Liver (tissue), 9 donors: ENCODE measurements around the gene SPATA32. TPM values are rescaled to one million over a fixed set of nuclear protein-coding genes. Genes with fewer than 3 reads are reported as not detected.
A peak's percentile ranks its signal among the peaks of the same experiment; 100 is the strongest.

Source experiments
- DNase-seq: peaks from one replicate; pipeline ENCODE4 v3.0.0-alpha.2; 2017; ENCODE audit warnings: low spot score
- H3K27ac ChIP-seq, 2 donors: one replicate each; pipeline ENCODE4 v1.7.0; 2013; ENCODE audit warnings: inconsistent platforms in 2 of 2, low read length in 2 of 2, control low read depth in 1 of 2, low read depth in 1 of 2, mild to moderate bottlenecking in 1 of 2
- H3K27me3 ChIP-seq, 4 donors: one replicate each; pipeline versions ENCODE4 v1.6.1 to v1.7.0; 2013; ENCODE audit warnings: low read length in 3 of 4, inconsistent platforms in 1 of 4, mild to moderate bottlenecking in 1 of 4, moderate library complexity in 1 of 4; ENCODE audit not compliant: control insufficient read depth in 4 of 4, insufficient read depth in 4 of 4
- H3K36me3 ChIP-seq, 4 donors: one replicate each; pipeline versions ENCODE4 v1.6.1 to v1.7.0; 2013; ENCODE audit warnings: low read length in 3 of 4, mild to moderate bottlenecking in 3 of 4, low read depth in 1 of 4, moderate library complexity in 1 of 4; ENCODE audit not compliant: control insufficient read depth in 4 of 4, insufficient read depth in 3 of 4
- H3K4me1 ChIP-seq, 4 donors: one replicate each; pipeline versions ENCODE4 v1.6.1 to v1.7.0; 2013; ENCODE audit warnings: low read length in 3 of 4, mild to moderate bottlenecking in 3 of 4, moderate library complexity in 1 of 4; ENCODE audit not compliant: control insufficient read depth in 4 of 4, insufficient read depth in 4 of 4
- H3K4me3 ChIP-seq, 3 donors: one replicate each; pipeline versions ENCODE4 v1.6.1 to v1.7.0; 2013; ENCODE audit warnings: low read length in 3 of 3, control low read depth in 1 of 3, low read depth in 1 of 3, mild to moderate bottlenecking in 1 of 3
- H3K9ac ChIP-seq, 2 donors: one replicate each; pipeline ENCODE4 v1.7.0; 2013; ENCODE audit warnings: low read length in 2 of 2, mild to moderate bottlenecking in 2 of 2, moderate library complexity in 2 of 2, control low read depth in 1 of 2, low read depth in 1 of 2
- H3K9me3 ChIP-seq, 4 donors: one replicate each; pipeline versions ENCODE4 v1.6.1 to v1.7.0; 2013; ENCODE audit warnings: low read length in 3 of 4; ENCODE audit not compliant: control insufficient read depth in 4 of 4
- HNF4A ChIP-seq, 2 donors: conservative IDR thresholded peaks; 2 replicates each; pipeline ENCODE4 v1.6.1; 2016; ENCODE audit warnings: antibody characterized with exemption in 2 of 2, mild to moderate bottlenecking in 2 of 2
- JUND ChIP-seq, 2 donors: IDR thresholded peaks; 2 replicates each; pipeline ENCODE4 v1.6.1; 2016; ENCODE audit warnings: antibody characterized with exemption in 2 of 2
- NR2F2 ChIP-seq: IDR thresholded peaks from 2 replicates; pipeline ENCODE4 v1.6.1; 2016; ENCODE audit warnings: antibody characterized with exemption
- RAD21 ChIP-seq, 2 donors: IDR thresholded peaks; 2 replicates each; pipeline ENCODE4 v1.6.1; 2016; ENCODE audit warnings: antibody characterized with exemption in 2 of 2, mild to moderate bottlenecking in 2 of 2
- RXRA ChIP-seq, 2 donors: IDR thresholded peaks; 2 replicates each; pipeline ENCODE4 v1.6.1; 2017 to 2018; ENCODE audit warnings: antibody characterized with exemption in 2 of 2, mild to moderate bottlenecking in 1 of 2
- SP1 ChIP-seq: IDR thresholded peaks from 2 replicates; pipeline ENCODE4 v1.6.1; 2018; ENCODE audit warnings: antibody characterized with exemption, mild to moderate bottlenecking
- TAF1 ChIP-seq: conservative IDR thresholded peaks from 2 replicates; pipeline ENCODE4 v1.6.1; 2016; ENCODE audit warnings: antibody characterized with exemption, mild to moderate bottlenecking
- YY1 ChIP-seq: IDR thresholded peaks from 2 replicates; pipeline ENCODE4 v1.6.1; 2016; ENCODE audit warnings: antibody characterized with exemption, mild to moderate bottlenecking
- WGBS: extraction: QIAGEN DNeasy Blood & Tissue Kit; methylation state at CpG from one replicate; pipeline ENCODE4 v1.1.7; 2013; 5-methylcytosine and 5-hydroxymethylcytosine counted together
- polyA plus RNA-seq, 2 donors: library from polyadenylated mRNA; stranded (reverse) in 1 of 2; unstranded in 1 of 2; fragments of 200-250 nt in 1 of 2; fragments of >200 nt in 1 of 2; fragmentation: Nextera tagmentation in 1 of 2; extraction: Ambion mirVana in 1 of 2; gene quantifications; one replicate each; pipeline versions ENCODE4 v1.2.1 to v1.2.3, GENCODE V29; 2013 to 2015
- total RNA-seq, 2 donors: library from RNA; depleted of rRNA; stranded (reverse); fragments of >200 nt; gene quantifications; one replicate each; pipeline ENCODE4 v1.2.3, GENCODE V29; 2014
- TF ChIP-seq, protein P1 (sequence below): IDR thresholded peaks from 2 replicates; pipeline ENCODE4 v1.6.1; 2016; ENCODE audit warnings: antibody characterized with exemption
- TF ChIP-seq, protein P2 (sequence below): fragments of 150-350 bp; IDR thresholded peaks from 2 replicates; pipeline ENCODE4 v1.5.1; 2017; ENCODE audit warnings: improper control_type of control experiment, low read depth, low read length; ENCODE audit not compliant: missing input control
- TF ChIP-seq, protein P3 (sequence below): IDR thresholded peaks from 2 replicates; pipeline ENCODE4 v1.6.1; 2016; ENCODE audit warnings: antibody characterized with exemption
- TF ChIP-seq, protein P4 (sequence below): IDR thresholded peaks from 2 replicates; pipeline ENCODE4 v1.6.1; 2016; ENCODE audit warnings: antibody characterized with exemption, mild to moderate bottlenecking
- donor health status: healthy.
- donor health status: healthy.
- donor health status: healthy.
- donor health status: healthy.
- donor health status: healthy.

Gene SPATA32
- total and polyA plus RNA-seq, 4 donors, result not detected

DNA sequence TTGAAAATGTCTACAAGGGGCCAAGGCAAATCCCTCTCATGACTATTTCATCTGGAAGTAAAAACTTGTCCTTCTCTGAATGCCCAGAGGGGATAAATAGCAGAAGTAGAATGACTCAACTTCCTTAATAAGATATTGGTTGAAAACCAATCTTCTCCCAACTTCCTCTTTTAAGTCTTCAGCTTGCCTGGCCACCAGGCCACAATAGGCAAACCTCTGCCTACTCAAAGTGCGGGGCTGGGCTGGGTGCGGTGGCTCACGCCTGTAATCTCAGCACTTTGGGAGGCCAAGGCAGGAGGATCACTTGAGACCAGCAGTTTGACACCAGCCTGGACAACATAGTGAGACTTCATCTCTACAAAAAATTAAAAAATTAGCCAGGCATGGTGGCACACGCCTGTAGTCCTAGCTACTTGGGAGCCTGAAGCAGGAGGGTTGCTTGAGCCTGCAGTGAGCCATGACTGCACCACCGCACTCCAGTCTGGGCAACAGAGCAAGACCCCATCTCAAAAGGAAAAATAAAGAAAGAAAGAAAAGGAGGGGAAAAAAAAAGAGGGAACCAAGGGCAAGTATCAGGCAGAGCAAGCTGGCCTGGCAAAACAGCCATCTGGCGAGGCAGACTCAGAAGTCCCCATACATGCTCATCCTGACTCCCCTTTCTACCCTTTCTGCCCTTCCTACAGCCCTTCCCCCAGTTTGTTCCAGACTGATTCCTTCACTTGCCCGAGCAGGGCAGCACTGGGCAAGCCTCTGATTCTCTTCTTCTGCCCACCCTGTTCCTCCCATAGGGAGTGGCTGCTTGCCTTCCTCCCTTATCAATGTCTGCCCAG is 34.3 kb upstream of the SPATA32 start:
- WGBS, result 83% methylated on average over 7 of the region's 7 CpGs
- Histone ChIP-seq H3K36me3 (no peaks in the 10 kb centered on the region), H3K4me3 (no peak overlapping the region), H3K4me1 (peaks cover 26 to 76% (median 56%) of the 10 kb centered on the region in 4 donors), H3K9ac (no peak overlapping the region), H3K9me3 (no peaks in the 10 kb centered on the region), H3K27ac (no peak overlapping the region), H3K27me3 (no peaks in the 10 kb centered on the region)
- TF ChIP-seq, protein P1, sequence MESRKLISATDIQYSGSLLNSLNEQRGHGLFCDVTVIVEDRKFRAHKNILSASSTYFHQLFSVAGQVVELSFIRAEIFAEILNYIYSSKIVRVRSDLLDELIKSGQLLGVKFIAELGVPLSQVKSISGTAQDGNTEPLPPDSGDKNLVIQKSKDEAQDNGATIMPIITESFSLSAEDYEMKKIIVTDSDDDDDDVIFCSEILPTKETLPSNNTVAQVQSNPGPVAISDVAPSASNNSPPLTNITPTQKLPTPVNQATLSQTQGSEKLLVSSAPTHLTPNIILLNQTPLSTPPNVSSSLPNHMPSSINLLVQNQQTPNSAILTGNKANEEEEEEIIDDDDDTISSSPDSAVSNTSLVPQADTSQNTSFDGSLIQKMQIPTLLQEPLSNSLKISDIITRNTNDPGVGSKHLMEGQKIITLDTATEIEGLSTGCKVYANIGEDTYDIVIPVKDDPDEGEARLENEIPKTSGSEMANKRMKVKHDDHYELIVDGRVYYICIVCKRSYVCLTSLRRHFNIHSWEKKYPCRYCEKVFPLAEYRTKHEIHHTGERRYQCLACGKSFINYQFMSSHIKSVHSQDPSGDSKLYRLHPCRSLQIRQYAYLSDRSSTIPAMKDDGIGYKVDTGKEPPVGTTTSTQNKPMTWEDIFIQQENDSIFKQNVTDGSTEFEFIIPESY, result no peak
- TF ChIP-seq HNF4A (conservative IDR thresholded peaks at IDR 0.05), result no peak
- no peak for TF ChIP-seq RXRA (IDR thresholded peaks at IDR 0.05)
- TF ChIP-seq, protein P2, sequence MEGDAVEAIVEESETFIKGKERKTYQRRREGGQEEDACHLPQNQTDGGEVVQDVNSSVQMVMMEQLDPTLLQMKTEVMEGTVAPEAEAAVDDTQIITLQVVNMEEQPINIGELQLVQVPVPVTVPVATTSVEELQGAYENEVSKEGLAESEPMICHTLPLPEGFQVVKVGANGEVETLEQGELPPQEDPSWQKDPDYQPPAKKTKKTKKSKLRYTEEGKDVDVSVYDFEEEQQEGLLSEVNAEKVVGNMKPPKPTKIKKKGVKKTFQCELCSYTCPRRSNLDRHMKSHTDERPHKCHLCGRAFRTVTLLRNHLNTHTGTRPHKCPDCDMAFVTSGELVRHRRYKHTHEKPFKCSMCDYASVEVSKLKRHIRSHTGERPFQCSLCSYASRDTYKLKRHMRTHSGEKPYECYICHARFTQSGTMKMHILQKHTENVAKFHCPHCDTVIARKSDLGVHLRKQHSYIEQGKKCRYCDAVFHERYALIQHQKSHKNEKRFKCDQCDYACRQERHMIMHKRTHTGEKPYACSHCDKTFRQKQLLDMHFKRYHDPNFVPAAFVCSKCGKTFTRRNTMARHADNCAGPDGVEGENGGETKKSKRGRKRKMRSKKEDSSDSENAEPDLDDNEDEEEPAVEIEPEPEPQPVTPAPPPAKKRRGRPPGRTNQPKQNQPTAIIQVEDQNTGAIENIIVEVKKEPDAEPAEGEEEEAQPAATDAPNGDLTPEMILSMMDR, result no peak
- TF ChIP-seq, protein P3, sequence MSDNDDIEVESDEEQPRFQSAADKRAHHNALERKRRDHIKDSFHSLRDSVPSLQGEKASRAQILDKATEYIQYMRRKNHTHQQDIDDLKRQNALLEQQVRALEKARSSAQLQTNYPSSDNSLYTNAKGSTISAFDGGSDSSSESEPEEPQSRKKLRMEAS, result no peak
- TF ChIP-seq, protein P4, sequence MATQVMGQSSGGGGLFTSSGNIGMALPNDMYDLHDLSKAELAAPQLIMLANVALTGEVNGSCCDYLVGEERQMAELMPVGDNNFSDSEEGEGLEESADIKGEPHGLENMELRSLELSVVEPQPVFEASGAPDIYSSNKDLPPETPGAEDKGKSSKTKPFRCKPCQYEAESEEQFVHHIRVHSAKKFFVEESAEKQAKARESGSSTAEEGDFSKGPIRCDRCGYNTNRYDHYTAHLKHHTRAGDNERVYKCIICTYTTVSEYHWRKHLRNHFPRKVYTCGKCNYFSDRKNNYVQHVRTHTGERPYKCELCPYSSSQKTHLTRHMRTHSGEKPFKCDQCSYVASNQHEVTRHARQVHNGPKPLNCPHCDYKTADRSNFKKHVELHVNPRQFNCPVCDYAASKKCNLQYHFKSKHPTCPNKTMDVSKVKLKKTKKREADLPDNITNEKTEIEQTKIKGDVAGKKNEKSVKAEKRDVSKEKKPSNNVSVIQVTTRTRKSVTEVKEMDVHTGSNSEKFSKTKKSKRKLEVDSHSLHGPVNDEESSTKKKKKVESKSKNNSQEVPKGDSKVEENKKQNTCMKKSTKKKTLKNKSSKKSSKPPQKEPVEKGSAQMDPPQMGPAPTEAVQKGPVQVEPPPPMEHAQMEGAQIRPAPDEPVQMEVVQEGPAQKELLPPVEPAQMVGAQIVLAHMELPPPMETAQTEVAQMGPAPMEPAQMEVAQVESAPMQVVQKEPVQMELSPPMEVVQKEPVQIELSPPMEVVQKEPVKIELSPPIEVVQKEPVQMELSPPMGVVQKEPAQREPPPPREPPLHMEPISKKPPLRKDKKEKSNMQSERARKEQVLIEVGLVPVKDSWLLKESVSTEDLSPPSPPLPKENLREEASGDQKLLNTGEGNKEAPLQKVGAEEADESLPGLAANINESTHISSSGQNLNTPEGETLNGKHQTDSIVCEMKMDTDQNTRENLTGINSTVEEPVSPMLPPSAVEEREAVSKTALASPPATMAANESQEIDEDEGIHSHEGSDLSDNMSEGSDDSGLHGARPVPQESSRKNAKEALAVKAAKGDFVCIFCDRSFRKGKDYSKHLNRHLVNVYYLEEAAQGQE, result no peak
- no peak for DNase-seq

DNA sequence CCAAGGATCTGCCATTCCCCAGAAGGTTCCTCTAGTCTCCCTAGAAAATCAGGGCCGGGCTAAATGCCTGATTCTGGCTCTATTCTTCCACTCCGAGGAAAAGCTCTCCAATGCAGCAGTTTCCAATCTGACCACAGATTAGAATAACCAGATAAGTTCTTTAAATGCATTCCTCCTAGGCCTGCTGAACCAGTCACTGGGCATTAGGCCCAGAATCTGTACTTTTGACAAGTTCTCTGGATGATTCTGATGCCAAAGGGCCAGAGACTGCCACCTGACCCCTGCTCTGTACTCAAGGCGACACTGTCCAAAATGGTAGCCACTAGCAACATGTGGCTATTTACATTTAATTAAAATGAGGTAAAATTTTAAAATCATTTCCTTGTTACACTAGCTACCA is 32.6 kb upstream of the SPATA32 start:
- peaks cover 22 to 82% (median 67%) of the 10 kb centered on the region in 4 donors for H3K4me1 ChIP-seq
- H3K9ac ChIP-seq, result no peak overlapping the region
- no peak for DNase-seq
- H3K4me3 ChIP-seq, result no peak overlapping the region
- no peaks in the 10 kb centered on the region for H3K27me3 ChIP-seq
- no peaks in the 10 kb centered on the region for H3K36me3 ChIP-seq
- H3K9me3 ChIP-seq, result no peaks in the 10 kb centered on the region
- peak overlapping the region; percentile 52 to 77 for H3K27ac ChIP-seq
- WGBS, result 22% methylated on average over 3 of the region's 3 CpGs
- peak; percentile 78 to 86 for TF ChIP-seq HNF4A (conservative IDR thresholded peaks at IDR 0.05)
- peak; percentile 57 for TF ChIP-seq SP1
- peak in 1 of 2 donors; percentile 41 for TF ChIP-seq RAD21 (IDR thresholded peaks at IDR 0.05)
- TF ChIP-seq TAF1, result no peak
- peak; percentile 35 to 65 for TF ChIP-seq JUND (IDR thresholded peaks at IDR 0.05)
- peak; percentile 49 to 80 for TF ChIP-seq RXRA (IDR thresholded peaks at IDR 0.05)
- TF ChIP-seq NR2F2, result peak; percentile 91
- TF ChIP-seq YY1, result peak; percentile 96
- TF ChIP-seq, protein P3, result peak; percentile 85
- TF ChIP-seq, protein P2, result no peak
- TF ChIP-seq, protein P1, result no peak
- TF ChIP-seq, protein P4, result no peak
